RPMI8226 (cell line): Measurements from ENCODE around the gene TMEM163.
A peak's percentile ranks its signal among the peaks of the same experiment; 100 is the strongest.
"Not testable (repeated sequence)": the region's sequence is repeated elsewhere in the genome, so short reads cannot be mapped to it uniquely, and the experiment has no call there.

Source experiments
- DNase-seq: peaks from one replicate; pipeline ENCODE4 v3.0.0-alpha.2; 2015

TMEM163 gene

DNA sequence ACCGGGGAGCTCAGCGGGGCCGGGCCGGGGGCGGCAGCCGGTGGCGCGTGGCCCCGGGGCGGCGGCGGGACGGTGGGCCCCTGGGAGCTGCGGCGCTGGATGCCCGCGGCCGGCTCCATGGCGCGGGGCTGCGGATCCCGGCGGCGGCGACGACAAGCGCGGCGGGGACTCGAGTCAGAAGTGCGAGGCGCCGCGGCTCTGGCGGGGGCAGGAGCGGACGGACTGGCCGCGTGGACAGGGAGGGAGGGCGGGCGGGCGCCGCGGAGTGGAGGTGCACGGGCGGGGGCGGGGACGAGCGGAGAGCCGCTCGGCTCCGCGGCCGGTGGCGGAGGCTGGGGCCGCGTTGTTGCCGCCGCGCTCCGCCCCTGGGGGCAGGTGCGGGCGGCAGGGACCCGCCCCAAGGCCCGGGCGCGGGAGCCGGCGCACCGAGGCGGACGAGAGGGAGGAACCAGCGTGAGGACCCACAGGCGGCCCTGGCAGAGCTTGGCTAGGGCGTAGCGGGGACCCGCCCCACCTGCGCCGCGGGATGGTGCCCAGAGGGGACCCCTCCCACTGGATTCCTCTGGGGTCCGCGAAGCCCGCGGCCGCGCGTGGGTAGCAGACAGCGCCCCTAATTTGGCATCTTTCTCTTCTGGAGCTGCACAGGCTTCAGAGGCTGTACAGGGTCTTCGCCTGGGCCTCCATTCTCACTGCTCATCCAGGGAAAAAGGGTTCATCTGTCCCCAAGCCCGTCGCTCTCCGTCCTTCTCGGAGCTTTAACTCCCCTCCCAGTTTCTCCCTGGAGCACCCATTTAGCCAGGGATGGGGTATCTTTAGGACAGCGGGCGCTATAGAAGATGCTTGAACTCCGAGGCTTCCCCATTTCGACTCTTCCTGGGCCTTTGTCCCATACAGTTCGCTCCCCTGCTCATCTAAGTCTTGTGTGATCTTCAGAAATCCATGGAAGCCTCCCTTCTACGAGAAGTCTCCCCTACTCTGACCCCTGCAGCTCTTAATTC is at the start of gene TMEM163:
TMEM163 (minus strand) TSS at position 184 of the 998 bp plus-strand sequence.
- peak; percentile 7 for DNase-seq

DNA sequence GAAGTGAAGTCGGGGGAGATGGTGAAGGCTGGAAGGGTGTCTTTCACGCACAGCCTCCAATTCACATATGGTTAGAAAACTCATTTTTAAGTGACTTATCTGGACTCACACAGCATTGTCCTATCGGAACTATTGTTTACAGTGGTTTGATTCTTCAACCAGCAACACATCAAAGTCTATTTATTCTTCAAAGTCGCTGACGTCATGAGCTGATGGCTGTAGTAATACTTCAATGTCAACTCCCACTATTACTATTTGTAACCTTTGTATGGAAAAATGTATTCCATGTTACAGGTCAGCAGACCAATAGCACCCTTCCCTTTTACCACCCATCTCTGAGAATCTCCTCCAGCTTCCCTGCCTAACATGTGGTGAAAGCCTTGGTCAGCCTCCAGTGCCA is 47.8 kb upstream of the TMEM163 start:
- DNase-seq = no peak

DNA sequence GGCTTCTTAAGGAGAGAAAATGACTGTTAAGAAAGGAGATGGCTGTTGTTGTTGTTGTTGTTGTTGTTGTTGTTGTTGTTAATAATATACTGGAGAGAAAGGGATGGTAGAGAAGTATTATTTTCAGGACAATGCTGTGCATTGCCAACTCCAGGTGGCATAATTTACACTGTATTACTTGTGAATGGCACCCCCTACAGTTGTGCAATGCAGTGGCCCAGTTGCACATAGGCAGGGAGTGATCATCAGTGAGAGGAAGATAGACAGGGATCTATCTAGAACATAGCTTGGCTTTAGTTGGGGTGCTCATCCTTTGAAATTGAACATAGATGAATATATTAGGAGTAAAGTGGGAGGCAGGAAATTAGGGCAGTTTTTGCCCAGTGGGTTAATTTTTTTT is 47.2 kb upstream of the TMEM163 start:
- no peak for DNase-seq

DNA sequence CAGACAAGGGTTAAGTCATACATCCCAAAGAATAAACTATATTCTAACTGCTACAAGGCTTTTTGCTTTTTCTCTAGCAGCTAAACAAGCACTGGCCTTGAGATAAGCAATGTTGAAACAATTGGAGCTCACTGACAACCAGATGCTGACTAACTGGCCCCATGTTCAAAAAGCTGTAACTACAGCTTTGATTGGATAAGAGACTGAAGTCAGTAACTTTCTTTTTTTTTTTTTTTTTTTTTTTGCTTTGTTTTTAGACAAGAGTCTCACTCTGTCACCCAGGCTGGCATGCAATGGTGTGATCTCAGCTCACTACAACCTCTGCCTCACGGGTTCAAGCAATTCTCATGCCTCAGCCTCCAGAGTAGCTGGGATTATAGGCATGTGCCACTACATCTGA is 45.4 kb upstream of the TMEM163 start:
- no peak for DNase-seq

DNA sequence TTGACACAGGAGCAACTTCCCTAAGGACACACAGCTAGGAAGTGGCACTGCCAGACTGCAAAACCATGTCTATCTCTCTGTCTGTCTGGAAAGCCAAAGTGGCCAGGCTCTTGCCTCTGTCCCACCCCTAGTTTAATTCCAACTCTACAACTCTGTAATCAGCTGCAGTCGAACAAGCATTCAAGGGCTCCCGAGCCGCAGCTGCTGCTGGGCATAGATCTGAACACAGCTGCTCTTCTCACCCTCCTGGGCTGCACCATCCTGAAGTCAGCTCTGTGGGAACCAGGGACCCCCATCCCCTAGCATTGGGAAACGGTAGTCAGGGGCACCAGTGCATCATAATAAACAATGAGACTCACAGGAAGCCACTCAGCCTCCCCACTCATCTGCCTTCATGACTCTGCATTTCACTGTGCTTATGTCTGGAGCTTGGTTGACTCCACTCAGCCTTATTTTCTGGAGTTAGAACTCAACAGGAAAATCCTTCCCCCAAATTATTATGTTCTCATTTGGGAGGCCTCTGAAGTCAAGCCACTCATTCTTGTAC is 44.4 kb upstream of the TMEM163 start:
- DNase-seq = no peak

DNA sequence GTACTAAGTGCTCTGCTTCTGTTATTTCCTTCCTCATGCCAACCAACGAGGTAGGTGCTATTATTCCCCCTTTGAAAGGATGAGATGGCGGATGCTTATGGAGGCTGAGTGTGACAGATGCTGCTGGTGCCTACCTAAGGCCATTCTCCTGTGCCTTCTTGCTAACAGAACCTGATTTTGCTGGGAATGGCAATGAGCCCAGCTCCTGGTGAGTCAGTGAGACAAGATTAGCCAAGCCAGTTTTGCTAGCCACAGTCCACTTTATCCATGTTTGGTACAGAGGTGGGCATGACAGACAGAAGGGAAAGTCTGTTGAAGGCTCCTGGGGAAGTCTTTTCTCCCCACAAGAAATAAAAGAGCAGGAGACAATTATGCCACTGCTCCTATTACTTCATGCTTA is 43.7 kb upstream of the TMEM163 start:
- DNase-seq = no peak

DNA sequence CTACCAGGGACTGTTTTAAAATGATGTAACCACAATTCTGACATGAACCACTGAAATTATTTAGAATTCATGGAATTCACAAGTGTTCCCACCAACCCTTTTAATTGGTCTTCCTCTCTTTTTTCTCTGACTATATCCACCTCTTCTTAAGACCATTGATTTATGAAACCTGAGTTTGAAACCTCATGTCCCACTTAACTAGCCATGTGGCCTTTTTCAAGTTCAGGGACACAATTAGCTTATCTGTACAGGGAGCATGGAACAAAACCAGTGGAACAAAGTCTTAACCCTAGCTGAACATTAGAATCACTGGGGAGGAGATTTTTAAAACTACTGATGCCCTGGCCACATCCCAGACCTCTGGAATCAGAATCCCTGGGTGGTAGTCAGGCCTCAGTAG is 41.6 kb upstream of the TMEM163 start:
- DNase-seq = no peak

DNA sequence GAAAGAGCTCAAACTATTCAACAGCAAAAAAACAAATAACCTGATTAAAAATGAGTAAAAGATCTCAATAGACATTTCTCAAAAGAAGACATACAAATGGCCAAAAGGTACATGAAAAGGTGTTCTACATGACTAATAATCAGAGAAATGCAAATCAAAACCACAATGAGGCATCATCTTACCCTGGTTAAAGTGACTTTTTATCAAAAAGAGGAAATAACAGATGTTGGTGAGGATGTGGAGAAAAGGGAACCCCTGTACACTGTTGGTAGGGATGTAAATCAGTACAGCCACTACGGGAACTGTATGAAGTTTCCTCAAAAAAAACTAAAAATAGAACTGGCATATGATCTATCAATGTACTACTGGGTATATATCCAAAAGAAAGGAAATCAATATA is 39.8 kb upstream of the TMEM163 start:
- DNase-seq = no peak

DNA sequence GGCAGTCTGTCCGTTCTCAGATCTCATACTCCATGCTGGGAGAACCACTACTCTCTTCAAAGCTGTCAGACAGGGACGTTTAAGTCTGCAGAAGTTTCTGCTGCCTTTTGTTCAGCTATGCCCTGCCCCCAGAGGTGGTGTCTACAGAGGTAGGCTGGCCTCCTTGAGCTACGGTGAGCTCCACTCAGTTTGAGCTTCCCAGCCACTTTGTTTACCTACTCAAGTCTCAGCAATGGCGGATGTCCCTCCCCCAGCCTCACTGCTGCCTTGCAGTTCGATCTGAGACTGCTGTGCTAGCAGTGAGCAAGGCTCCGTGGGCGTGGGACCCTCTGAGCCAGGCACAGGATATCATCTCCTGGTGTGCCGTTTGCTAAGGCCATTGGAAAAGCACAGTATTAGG is 33.2 kb upstream of the TMEM163 start:
- not testable (repeated sequence) for DNase-seq

DNA sequence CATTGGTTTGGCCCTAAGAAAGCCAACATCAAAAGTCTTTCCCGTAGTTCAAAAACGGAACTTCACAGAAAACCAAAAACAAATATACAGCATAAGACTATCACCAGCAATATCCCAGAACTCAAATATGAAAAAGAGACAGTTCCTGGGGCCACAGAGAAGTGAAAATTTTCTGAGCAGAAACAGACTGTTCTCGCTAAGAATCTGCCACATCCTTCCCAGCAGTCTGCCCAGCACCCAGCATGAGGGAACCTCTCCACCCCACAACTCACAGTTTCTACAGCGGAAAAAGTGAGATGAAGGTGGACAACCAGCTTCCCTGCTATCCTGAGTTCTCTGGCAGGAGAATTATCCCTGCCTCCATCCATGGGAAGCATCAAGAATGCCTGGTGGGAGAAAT is 26.7 kb upstream of the TMEM163 start:
- DNase-seq = no peak

DNA sequence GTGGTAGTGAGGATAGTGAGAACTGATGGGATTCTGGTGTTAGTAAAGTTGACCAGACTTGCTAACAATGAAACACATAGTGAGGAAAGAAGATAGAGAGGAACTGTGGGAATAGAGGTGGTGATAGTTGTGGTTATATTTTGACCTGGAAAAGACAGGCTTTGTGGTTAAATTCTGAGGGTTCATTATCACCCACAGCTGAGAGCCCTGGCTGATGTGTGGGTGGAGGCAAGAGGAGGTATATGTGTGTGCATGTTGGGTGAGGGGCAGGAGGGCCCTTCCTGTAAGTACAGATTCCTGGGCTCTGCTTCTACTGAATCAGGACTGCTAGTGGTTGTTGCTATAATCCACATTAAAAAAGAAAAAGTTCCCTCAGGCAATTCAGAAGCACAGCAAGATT is 26.2 kb upstream of the TMEM163 start:
- no peak for DNase-seq

DNA sequence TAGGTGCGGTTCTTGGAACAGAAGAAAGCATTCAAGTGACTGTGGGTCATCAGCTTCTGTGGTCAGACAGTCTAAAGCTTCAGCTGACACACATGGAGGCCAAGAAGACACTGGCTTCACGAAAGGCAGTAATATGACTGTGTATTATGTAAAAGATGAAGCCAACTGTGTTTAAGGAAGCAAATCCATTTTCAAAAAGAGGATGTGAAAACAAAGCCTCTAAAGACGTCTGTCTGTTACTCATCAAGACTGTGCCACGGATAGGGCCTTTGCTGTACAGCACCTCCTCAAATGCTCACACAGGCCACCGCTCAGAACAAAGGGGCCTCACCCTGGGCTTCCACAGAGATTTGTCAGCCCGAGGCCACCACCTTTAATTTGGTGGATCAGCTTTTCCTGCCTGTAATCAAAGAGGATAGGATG is 21.1 kb upstream of the TMEM163 start:
- DNase-seq = peak; percentile 53

DNA sequence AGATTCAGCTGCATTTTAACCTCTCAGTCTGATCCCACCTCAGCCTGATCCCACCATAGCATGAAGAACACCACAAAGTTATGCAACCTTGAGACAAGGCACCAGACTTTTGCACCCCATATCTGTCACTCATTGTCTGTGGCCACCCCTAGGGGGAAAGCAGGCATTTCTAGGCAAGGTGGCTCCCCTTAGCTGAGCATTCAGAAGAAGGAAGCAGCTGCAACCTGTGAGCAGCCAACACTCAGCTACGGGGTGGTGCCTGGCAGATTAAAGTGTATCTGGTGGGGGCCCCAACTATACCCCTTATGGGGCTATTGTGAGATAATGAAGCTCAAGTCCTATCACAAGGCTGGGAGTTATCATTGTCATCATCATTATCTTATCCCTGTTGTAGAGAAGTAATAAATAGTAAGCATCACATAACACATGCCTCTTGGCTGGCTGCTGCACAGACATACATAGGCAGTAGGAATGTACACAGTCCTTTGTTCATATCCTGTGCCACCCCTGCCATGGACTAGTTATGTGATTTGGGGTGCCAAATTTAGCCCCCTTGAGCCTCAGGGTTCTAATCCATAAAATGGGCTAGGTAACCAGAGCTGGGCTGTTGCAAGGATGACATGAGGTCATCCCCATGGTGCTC is 20.6 kb upstream of the TMEM163 start:
- no peak for DNase-seq

DNA sequence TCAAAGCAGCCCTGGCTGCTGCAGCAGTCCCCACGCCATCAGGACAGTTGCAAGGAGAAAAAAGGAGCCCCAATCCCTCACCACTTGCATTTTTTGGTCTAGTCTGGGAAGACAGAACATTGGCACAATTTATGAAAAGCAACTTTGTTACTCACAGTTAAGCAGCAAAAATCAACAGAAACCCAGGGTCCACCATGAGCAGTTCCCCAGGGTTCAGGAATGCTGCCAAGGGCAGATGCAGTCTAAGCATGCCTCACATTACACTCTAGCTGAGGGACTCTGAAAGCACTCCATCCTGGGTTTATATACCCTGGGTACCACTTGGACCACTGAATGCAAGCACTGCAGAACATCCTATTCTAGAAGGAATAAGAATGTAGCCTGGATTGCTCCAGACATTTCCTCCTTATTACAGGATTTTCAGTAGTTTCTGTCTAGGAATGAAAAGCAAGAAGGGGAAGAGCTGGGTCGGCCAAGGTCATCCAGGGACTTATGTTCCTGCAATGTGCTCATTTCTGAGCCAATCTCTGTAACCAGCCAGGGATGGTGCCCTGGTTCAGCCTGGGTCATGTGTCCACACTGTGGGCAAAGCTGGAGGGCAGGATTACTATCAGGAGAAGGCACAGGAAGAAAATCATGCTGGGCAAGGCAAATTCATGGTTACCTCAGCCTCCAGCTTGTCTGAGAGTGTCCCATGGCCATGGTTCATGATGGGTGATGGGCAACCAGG is 19.5 kb upstream of the TMEM163 start:
- no peak for DNase-seq

DNA sequence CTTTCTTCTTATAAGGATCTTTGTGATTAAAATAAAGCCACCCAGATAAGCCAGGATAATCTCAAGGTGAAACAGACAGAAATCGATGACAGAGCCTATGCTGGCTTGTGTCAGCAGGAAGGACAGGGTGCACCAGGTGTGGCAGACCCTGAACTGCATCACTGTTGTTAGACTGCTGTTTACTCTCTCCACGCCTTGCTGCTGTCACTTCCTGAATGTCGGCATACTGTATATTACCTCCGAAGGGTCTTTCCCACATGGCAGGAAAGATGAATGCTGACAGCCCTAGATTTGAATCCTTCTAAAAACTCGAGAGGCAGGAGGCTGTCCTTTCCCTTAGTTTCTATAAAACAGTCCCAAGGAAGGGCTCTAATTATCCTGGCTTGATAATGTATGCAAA is 18.9 kb upstream of the TMEM163 start:
- no peak for DNase-seq

DNA sequence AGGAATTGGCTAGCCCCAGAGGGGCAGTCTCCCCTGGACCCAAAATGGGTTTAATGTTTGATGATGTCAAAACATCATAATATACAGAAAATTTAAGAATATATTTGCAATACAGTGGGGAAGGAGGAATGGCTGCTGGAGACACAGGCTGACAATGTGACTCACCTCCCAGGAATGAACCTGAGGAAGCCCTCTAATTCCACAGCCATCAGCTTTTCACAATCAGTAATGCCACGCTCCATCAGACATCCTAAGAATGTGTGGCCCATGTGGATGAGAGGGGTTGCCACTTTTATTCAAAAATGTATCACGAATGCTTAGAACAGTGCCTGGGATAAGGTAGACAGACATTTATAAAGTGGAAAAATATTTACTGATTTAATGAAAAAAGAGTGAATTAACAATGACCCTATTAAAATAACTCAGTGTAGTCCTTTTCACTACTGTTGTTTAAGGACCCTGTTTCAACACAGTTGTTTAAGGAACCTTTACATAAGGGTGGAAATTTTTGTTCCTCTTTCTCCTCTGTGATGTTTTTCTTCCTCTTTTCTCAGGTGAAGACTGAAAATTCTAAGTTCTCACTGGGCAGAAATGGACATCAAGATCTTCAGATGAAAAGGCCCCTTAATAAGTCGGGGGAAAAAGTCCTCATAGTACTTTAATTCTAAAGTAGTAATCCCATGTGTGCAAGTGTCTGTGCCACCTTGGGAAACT is 17.5 kb upstream of the TMEM163 start:
- DNase-seq = no peak

DNA sequence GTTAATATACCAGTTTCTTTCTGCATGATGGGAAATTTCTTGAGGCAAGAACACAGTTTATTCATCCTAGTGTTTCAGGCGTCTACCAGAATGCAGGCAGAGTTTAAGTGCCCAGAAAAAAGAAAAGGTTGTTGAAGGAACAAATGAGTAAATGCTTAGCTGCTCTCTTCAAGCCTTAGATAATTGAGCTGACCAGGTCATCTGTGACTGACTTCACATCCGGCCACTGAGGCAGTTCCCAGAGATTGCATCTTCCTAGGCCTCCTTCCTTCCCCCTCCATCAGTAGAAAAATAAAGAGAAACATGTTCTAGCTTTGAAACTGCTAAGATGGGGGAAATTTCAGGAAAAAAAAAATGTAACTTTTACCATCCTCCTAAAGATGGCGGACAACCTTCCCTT is 9.4 kb upstream of the TMEM163 start:
- DNase-seq = no peak

DNA sequence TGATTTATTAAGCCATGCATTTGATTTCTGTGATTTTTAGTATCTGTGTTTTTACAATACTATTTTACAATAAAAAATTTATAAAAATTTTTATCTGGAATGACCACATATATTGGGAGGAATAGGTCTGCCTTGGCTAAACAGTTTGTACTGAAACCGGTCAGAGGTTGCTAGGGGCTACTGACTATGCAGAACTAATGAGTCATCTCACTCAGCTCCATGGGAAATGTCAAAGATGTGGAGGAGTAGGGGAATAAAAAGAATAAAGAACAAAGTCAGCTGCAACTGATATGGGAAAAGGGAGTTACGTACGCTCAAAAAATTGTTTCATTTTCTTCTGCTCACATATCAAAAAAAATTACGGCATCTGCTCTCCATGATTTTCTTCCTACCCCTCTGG is 8.6 kb upstream of the TMEM163 start:
- no peak for DNase-seq

DNA sequence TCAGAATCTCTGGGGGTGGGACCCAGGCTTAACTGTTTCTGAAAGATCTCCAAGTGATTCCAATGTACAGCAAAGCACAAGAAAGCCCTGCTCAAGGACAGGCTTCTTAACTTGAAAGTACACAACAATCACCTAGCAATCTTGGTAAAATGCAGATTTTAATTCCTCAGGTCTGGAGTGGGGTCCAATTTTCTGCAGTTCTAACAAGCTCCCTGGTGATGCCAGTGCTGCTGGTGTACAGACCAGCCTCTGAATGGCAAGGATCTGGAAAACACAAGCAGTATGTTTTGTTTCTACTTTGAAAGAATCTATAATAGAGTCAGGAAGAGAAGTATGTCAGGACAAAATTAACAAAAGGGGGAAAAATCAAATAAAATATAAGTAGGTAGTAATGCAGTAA is 7.8 kb upstream of the TMEM163 start:
- no peak for DNase-seq

DNA sequence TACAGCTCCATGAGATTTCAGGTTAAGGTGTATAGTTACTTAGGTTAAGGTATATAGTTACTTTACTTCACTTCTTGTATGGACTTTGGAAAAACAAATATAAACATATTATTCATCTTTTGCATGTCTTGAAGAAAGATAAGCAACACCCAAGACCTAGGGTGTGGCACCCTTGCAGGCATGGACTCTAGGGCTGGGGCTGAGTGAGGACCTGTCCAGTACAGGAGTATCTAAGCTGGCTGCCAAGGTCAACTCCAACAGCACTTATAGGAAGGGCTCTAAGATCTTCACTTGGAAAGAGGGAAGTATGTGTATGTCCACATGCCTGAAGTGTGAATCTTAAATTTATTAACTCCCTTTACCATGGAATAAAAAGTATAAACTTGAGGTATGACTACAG is 7.1 kb upstream of the TMEM163 start:
- DNase-seq = no peak

DNA sequence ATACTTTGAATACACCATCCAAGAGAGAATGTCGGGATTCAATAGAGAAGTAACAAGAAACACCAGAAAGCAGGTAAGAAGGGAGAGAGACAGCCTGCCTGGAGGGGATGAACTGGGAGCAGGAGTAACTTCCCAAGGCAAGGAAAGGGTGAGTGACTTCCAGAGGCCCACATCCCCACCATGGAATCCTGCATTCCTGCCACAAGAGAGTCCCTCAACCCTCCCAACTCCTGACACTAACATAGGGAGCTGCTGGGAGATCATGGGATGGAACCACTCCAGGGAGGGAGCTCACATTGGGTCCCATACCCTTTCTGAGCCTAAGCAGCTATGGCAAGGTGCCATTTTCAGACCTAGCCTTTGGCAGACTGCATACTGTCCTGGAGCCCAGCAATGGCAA is 5.5 kb upstream of the TMEM163 start:
- no peak for DNase-seq

DNA sequence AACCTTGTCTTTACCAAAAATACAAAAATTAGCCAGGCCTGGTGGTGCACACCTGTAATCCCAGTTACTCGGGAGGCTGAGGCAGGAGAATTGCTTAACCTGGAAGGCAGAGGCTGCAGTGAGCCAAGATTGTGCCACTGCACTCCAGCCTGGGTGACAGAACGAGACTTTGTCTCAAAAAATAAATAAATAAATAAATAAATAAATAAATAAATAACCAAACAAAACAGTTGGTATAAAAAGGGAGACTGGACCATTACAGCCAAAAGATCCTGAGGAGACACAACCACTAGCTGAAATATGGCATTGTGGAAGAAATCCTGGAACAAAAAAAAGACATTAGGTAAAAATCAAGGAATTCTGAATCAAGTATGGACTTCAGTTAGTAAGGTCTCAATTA is 4.9 kb upstream of the TMEM163 start:
- DNase-seq = not testable (repeated sequence)

DNA sequence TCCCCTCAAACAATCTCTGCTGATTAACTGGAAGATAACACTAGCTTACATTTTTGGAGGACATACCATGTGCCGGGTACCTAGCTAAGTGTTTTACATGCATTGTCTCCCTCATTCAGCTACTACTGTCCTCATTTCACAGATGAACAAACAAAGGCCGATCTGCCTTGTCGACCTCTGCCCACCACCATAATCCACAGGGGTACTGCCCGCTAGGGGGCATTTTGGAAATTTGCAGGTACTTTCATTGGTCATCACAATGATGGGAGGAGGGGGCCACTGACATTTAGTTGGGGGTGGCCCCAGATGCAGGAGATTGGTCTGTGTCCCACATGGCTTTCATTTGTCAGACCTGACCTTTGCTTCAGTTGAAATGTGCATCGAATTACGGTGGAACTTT is 3.9 kb upstream of the TMEM163 start:
- no peak for DNase-seq
